Upper lobe of right lung (tissue), 1 donor: Measurements from ENCODE around the gene CLCN7. TPM values are rescaled to one million over a fixed set of nuclear protein-coding genes. Genes with fewer than 3 reads are reported as not detected.

Experiments used
- ATAC-seq: fragments of 200-7000 bp; cut with Tn5 transposase; one replicate; pipeline ENCODE4 v1.9.1; 2020; ENCODE audit warnings: mild to moderate bottlenecking, moderate library complexity
- DNase-seq: peaks from one replicate; pipeline ENCODE4 v3.0.0-alpha.2; 2020
- H3K27ac ChIP-seq: fragments of 200-600 bp; one replicate; pipeline ENCODE4 v1.8.0; 2022
- H3K27me3 ChIP-seq: fragments of 200-600 bp; one replicate; pipeline ENCODE4 v1.8.0; 2022; ENCODE audit warnings: mild to moderate bottlenecking
- H3K36me3 ChIP-seq: fragments of 200-600 bp; one replicate; pipeline ENCODE4 v1.8.0; 2022
- H3K4me1 ChIP-seq: fragments of 200-600 bp; one replicate; pipeline ENCODE4 v1.8.0; 2022
- H3K4me3 ChIP-seq: fragments of 200-600 bp; one replicate; pipeline ENCODE4 v1.8.0; 2022; ENCODE audit warnings: mild to moderate bottlenecking
- H3K9me3 ChIP-seq: fragments of 200-600 bp; one replicate; pipeline ENCODE4 v1.8.0; 2022
- intact Hi-C: fragments of 100-400 bp; cut with DNase I; formaldehyde crosslinking; loops from one replicate; pipeline ENCODE4 v1.11.0; 2022
- total RNA-seq: library from RNA; stranded (reverse); fragmentation: NEBNext Ultra II Directional; extraction: Animal tissue kit (Norgen Biotek cat#: 25700); gene quantifications from one replicate; pipeline ENCODE4 v1.2.1, GENCODE V29; 2021
- TF ChIP-seq, protein P1 (sequence below): fragments of 200-600 bp; IDR thresholded peaks from one replicate; pipeline ENCODE4 v1.8.0; 2022; ENCODE audit warnings: antibody characterized with exemption
- donor health status: DM: no; HTN: yes; CAD: no; lungs with severe emphysema.

CLCN7 gene
- total RNA-seq, 1 donor from 2014 or later = 138 TPM

DNA sequence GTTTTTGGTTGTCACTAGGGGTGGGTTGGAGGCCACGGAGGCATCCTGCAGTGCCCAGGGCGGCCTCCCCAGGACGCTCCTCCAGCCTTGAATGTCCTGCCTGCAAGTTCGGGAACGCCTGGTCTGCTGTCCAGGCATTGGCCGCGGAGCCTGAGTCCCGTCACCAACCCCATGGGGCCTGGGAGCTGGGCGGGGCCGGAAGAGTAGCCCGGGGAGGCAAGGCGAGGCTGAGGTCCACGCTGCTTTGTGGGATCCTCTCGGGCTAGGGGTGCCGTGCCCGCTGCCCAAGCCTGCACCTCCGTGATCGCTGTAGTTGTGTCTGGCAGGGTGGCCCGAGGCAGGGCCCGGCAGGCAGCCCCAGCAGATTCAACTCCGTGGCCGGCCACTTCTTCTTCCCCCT, 31.1 kb upstream of the CLCN7 start:
- H3K36me3 ChIP-seq = peaks cover 27% of the 10 kb centered on the region
- no peak overlapping the region for H3K27ac ChIP-seq
- intact Hi-C loops = no loop called here
- no peaks in the 10 kb centered on the region for H3K9me3 ChIP-seq
- TF ChIP-seq, protein P1, sequence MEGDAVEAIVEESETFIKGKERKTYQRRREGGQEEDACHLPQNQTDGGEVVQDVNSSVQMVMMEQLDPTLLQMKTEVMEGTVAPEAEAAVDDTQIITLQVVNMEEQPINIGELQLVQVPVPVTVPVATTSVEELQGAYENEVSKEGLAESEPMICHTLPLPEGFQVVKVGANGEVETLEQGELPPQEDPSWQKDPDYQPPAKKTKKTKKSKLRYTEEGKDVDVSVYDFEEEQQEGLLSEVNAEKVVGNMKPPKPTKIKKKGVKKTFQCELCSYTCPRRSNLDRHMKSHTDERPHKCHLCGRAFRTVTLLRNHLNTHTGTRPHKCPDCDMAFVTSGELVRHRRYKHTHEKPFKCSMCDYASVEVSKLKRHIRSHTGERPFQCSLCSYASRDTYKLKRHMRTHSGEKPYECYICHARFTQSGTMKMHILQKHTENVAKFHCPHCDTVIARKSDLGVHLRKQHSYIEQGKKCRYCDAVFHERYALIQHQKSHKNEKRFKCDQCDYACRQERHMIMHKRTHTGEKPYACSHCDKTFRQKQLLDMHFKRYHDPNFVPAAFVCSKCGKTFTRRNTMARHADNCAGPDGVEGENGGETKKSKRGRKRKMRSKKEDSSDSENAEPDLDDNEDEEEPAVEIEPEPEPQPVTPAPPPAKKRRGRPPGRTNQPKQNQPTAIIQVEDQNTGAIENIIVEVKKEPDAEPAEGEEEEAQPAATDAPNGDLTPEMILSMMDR = no peak
- ATAC-seq (no peak), DNase-seq (peak; percentile 56)
- no peaks in the 10 kb centered on the region for H3K27me3 ChIP-seq
- H3K4me3 ChIP-seq = no peak overlapping the region
- peaks cover 4% of the 10 kb centered on the region for H3K4me1 ChIP-seq

DNA sequence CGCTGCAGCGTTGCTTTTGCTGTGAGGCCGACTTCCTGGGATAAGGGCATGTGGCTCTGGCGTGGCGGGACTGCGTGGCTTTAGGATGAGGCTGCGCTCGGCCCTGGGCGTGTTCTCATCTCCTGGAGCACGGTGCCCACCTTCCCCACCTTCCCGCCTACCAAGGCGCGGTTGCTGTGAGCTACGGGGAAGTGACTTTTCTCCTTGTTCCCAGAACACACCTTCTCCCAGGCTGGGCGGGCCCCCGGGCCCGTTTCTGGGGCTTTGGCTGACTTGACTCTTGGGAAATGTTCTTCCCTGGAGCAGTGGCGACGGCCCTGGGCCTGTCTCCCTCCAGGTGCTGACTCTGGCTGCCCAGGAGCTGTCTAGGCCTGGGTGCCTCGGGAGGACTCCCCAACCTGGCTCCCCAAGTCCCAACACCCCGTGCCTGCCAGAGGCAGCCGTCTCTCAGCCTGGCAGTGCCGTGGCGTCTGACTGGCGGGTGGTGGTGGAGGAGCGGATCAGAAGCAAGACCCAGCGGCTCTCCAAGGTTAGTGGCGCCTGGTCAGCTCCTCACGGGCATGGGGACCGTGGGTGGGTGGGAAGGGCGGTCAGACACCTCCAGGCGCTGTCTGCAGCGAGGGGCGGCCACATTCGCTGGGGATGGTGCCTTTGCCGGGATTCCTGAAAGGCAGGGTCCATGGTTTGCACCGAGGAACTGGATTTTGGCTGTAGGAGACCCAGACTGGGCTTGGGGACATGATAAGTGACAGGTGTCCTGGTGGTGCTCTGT, 30.4 kb upstream of the CLCN7 start:
- Histone ChIP-seq H3K4me1 (peaks cover under 1% of the 10 kb centered on the region), H3K27ac (no peak overlapping the region), H3K9me3 (no peaks in the 10 kb centered on the region), H3K36me3 (peaks cover 33% of the 10 kb centered on the region), H3K27me3 (no peaks in the 10 kb centered on the region), H3K4me3 (no peak overlapping the region)
- ATAC-seq (no peak), DNase-seq (peak; percentile 59)
- intact Hi-C loops = no loop called here
- TF ChIP-seq, protein P1 = no peak

DNA sequence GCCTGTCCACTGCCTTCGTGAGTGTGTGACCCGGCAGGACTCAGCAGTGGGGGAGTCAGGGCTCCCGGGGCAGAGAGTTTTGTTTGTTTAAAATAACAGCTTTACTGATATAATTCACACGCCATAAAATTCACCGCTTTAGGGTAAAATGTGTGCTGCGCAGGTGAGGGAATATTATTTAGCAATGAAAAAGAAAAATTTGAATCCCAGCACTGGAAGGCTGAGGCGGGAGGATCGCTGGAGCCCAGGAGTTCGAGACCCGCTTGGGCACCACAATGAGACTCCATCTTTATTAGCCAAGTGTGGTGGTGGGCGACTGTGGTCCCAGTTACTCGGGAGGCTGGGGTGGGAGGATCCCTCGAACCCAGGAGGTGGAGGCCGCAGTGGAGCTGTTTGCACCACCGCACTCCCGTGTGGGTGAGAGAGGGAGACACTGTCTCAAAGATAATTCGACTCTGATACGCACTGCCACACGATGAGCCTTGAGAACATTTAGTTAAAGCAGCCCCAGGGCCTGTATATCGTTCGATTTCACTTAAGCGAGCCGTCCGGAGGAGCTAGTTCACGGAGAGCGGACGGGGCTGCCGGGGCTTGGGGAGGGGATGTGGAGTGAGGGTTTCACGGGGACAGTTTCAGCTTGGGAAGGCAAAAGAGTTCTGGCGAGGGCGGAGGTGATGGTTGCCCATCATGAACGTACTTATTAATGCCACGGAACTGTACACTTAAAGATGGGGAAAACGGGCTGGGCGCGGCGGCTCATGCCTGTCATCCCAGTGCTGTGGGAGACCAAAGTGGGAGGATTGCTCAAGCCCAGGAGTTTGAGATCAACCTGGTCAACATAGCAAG, 28.5 kb upstream of the CLCN7 start:
- intact Hi-C loops = no loop called here
- peaks cover 45% of the 10 kb centered on the region for H3K36me3 ChIP-seq
- no peaks in the 10 kb centered on the region for H3K4me1 ChIP-seq
- TF ChIP-seq, protein P1 = no peak
- ATAC-seq (no peak), DNase-seq (no peak)
- H3K4me3 ChIP-seq = no peak overlapping the region
- no peaks in the 10 kb centered on the region for H3K9me3 ChIP-seq
- no peak overlapping the region for H3K27ac ChIP-seq
- H3K27me3 ChIP-seq = no peaks in the 10 kb centered on the region

DNA sequence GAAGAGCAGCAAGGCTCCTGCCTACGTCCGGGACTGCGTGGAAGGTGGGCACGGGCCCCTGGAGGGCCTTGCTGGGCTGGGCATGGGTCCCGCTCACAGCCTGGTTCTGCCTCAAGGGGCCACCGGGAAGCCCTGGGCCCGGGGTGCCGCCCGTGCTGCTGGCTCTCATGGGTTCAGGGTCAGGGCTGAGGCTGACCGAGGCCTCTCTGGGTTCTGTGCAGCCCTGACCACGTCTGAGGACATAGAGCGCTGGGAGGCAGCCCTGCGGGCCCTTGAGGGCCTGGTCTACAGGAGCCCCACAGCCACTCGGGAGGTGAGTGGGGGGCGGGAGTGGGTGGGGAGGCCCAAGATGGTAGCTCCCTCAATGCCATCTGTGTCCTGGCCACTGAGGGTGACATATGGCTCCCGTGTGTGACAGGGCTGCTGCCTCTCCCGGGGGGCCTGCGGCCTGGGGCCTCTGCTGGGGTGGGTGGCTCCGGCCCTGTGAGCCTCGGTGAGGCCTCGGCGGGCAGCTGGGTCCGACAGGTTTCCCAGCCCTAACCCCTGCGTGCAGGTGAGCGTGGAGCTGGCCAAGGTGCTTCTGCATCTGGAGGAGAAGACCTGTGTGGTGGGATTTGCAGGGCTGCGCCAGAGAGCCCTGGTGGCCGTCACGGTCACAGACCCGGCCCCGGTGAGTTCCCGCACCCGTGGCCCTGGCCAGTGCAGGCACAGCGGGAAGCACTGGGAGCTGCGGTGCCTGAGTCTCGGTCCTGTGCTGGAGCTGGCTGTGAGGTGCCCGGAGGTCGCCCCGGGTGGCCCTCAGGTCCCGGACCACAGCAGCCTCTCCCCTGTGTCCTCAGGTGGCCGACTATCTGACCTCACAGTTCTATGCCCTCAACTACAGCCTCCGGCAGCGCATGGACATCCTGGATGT, 27.5 kb upstream of the CLCN7 start:
- intact Hi-C loops = no loop called here

DNA sequence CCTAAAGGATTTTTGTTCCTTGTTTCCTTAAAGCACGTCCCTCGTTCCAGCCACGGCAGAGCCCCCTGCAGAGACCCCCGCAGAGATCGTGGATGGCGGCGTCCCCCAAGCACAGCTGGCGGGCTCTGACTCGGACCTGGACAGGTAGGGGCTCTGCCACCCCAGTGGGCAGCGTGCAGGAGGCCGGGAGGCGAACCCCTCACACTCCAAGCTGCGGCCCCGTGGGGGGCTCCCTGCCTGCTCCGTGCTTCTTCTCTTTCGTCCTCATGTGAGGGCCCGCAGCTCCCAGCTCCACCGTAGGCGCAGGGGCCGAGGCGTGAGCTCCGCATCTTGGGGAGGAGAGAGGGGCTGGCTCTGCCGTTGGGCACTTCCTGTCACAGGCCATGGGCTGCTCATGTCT, 26.8 kb upstream of the CLCN7 start:
- H3K4me1 ChIP-seq = no peaks in the 10 kb centered on the region
- intact Hi-C loops = no loop called here
- no peaks in the 10 kb centered on the region for H3K27me3 ChIP-seq
- no peaks in the 10 kb centered on the region for H3K9me3 ChIP-seq
- H3K27ac ChIP-seq = no peak overlapping the region
- H3K4me3 ChIP-seq = no peak overlapping the region
- DNase-seq = no peak
- ATAC-seq = no peak
- TF ChIP-seq, protein P1 = no peak
- peaks cover 45% of the 10 kb centered on the region for H3K36me3 ChIP-seq

More for the DNA sequence above, 27.5 kb upstream of the CLCN7 start:
- Histone ChIP-seq H3K27me3 (no peaks in the 10 kb centered on the region), H3K4me3 (no peak overlapping the region), H3K27ac (no peak overlapping the region), H3K4me1 (no peaks in the 10 kb centered on the region), H3K9me3 (no peaks in the 10 kb centered on the region), H3K36me3 (peaks cover 45% of the 10 kb centered on the region)
- DNase-seq (peak; percentile 60), ATAC-seq (no peak)
- TF ChIP-seq, protein P1 = no peak
